Activated CD8-positive, alpha-beta T cell treated with anti-CD3 and anti-CD28 coated beads, Interleukin-2, amount 10 ng/mL, durations not matched to agents 7 days and 5 days (primary cell): ENCODE measurements around the gene RASSF6. TPM values are rescaled to one million over a fixed set of nuclear protein-coding genes. Genes with fewer than 3 reads are reported as not detected.
"Not testable (repeated sequence)": the region's sequence is repeated elsewhere in the genome, so short reads cannot be mapped to it uniquely, and the experiment has no call there.

ENCODE experiments used
- ATAC-seq: fragments of 150-1000 bp; cut with Tn5 transposase; one replicate; pipeline ENCODE4 v1.10.0; 2021; ENCODE audit warnings: moderate library complexity
- CTCF ChIA-PET: fragments of 350-600 bp; sonication (Branson Sonifier 250); formaldehyde crosslinking; loops from one replicate; lab custom pipeline; 2021; ENCODE audit warnings: antibody characterized with exemption; lab: Charles Lee
- POLR2A ChIA-PET: fragments of 350-600 bp; sonication (Branson Sonifier 250); formaldehyde crosslinking; loops from one replicate; lab custom pipeline; 2021; ENCODE audit warnings: antibody characterized with exemption; lab: Charles Lee
- DNase-seq: peaks from one replicate; pipeline ENCODE4 v3.0.0-alpha.2; 2020
- H3K27ac Mint-ChIP-seq: one replicate; pipeline ENCODE4 v1.8.0; 2021; ENCODE audit warnings: mild to moderate bottlenecking, mixed read lengths
- H3K27me3 Mint-ChIP-seq: one replicate; pipeline ENCODE4 v1.8.0; 2021; ENCODE audit warnings: low read depth, mixed read lengths
- H3K36me3 Mint-ChIP-seq: one replicate; pipeline ENCODE4 v1.8.0; 2021; ENCODE audit warnings: low read depth, mixed read lengths
- H3K4me1 Mint-ChIP-seq: one replicate; pipeline ENCODE4 v1.8.0; 2021; ENCODE audit warnings: low read depth, mixed read lengths
- H3K4me3 Mint-ChIP-seq: one replicate; pipeline ENCODE4 v1.8.0; 2021; ENCODE audit warnings: mild to moderate bottlenecking, mixed read lengths
- H3K9me3 Mint-ChIP-seq: one replicate; pipeline ENCODE4 v1.8.0; 2022; ENCODE audit warnings: mixed read lengths; ENCODE audit not compliant: insufficient read depth
- total RNA-seq, 2 experiments: library from RNA; stranded (reverse); gene quantifications; one replicate each; pipeline ENCODE4 v1.2.3, GENCODE V29; 2021

RASSF6 gene
- total RNA-seq, 2 experiments from 2014 or later, result not detected

DNA sequence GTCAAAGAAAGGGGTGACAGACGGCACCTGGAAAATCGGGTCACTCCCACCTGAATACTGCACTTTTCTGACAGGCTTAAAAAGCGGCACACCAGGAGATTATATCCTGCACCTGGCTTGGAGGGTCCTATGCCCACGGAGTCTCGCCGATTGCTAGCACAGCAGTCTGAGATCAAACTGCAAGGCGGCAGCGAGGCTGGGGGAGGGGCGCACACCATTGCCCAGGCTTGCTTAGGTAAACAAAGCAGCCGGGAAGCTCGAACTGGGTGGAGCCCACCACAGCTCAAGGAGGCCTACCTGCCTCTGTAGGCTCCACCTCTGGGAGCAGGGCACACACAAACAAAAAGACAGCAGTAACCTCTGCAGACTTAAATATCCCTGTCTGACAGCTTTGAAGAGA, 69.4 kb downstream of the RASSF6 start:
- ATAC-seq, CTCF ChIA-PET, H3K27ac Mint-ChIP-seq, H3K27me3 Mint-ChIP-seq, H3K36me3 Mint-ChIP-seq, H3K9me3 Mint-ChIP-seq, H3K4me3 Mint-ChIP-seq, DNase-seq, POLR2A ChIA-PET, H3K4me1 Mint-ChIP-seq: not testable (repeated sequence)

GRCh38 chr4:73544620-73545019, 75.6 kb downstream of the RASSF6 start:
- ATAC-seq, result no peak
- Mint-ChIP-seq H3K4me3 (no peak overlapping the region), H3K27ac (no peak overlapping the region), H3K36me3 (no peaks in the 10 kb centered on the region), H3K9me3 (no peaks in the 10 kb centered on the region), H3K27me3 (no peaks in the 10 kb centered on the region), H3K4me1 (no peaks in the 10 kb centered on the region)
- ChIA-PET CTCF (no interaction called here), POLR2A (no interaction called here)
- no peak for DNase-seq

DNA sequence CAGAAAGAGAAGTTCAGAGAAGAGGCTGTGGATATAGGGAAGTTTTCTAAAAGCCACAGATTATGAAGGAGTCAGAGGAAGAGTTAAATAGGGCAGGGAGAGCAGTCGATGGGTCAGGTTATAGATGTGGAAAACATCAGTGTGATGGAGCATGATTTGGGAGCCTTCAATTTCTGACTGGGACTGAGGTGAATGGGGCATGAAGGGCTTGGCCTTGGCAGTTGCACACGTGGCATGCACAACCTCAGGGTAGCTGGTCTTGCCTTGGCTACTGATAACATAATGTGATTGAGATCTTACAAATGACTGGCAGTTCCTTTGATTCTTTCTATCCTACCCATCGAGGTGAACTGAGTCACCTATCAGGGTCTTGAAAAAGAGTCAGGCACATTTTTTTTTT, 79.0 kb downstream of the RASSF6 start:
- H3K27ac Mint-ChIP-seq, result no peak overlapping the region
- ChIA-PET CTCF (no interaction called here), POLR2A (no interaction called here)
- ATAC-seq (no peak), DNase-seq (no peak)
- H3K36me3 Mint-ChIP-seq, result no peaks in the 10 kb centered on the region
- H3K4me1 Mint-ChIP-seq, result no peaks in the 10 kb centered on the region
- H3K9me3 Mint-ChIP-seq, result no peaks in the 10 kb centered on the region
- H3K4me3 Mint-ChIP-seq, result no peak overlapping the region
- H3K27me3 Mint-ChIP-seq, result no peaks in the 10 kb centered on the region

GRCh38 chr4:73540826-73541225, 79.4 kb downstream of the RASSF6 start:
- no peak for ATAC-seq
- DNase-seq, result no peak
- CTCF ChIA-PET, result no interaction called here
- Mint-ChIP-seq H3K4me3 (no peak overlapping the region), H3K36me3 (no peaks in the 10 kb centered on the region), H3K4me1 (no peaks in the 10 kb centered on the region), H3K27ac (no peak overlapping the region), H3K27me3 (no peaks in the 10 kb centered on the region), H3K9me3 (no peaks in the 10 kb centered on the region)
- POLR2A ChIA-PET, result no interaction called here

- no peak overlapping the region for H3K27ac Mint-ChIP-seq
- ChIA-PET POLR2A (no interaction called here), CTCF (no interaction called here)
Observed at GRCh38 chr4:73539386-73539785, 80.8 kb downstream of the RASSF6 start.

GRCh38 chr4:73538162-73538561, 82.1 kb downstream of the RASSF6 start:
- Mint-ChIP-seq H3K4me1 (no peaks in the 10 kb centered on the region), H3K9me3 (no peaks in the 10 kb centered on the region), H3K36me3 (no peaks in the 10 kb centered on the region), H3K4me3 (no peak overlapping the region), H3K27me3 (no peaks in the 10 kb centered on the region), H3K27ac (no peak overlapping the region)
- ATAC-seq (no peak), DNase-seq (no peak)
- CTCF ChIA-PET, result no interaction called here
- POLR2A ChIA-PET, result no interaction called here

More at GRCh38 chr4:73539386-73539785, 80.8 kb downstream of the RASSF6 start:
- ATAC-seq (no peak), DNase-seq (no peak)
- no peaks in the 10 kb centered on the region for H3K9me3 Mint-ChIP-seq
- H3K27me3 Mint-ChIP-seq, result no peaks in the 10 kb centered on the region
- no peak overlapping the region for H3K4me3 Mint-ChIP-seq
- no peaks in the 10 kb centered on the region for H3K4me1 Mint-ChIP-seq
- no peaks in the 10 kb centered on the region for H3K36me3 Mint-ChIP-seq

DNA sequence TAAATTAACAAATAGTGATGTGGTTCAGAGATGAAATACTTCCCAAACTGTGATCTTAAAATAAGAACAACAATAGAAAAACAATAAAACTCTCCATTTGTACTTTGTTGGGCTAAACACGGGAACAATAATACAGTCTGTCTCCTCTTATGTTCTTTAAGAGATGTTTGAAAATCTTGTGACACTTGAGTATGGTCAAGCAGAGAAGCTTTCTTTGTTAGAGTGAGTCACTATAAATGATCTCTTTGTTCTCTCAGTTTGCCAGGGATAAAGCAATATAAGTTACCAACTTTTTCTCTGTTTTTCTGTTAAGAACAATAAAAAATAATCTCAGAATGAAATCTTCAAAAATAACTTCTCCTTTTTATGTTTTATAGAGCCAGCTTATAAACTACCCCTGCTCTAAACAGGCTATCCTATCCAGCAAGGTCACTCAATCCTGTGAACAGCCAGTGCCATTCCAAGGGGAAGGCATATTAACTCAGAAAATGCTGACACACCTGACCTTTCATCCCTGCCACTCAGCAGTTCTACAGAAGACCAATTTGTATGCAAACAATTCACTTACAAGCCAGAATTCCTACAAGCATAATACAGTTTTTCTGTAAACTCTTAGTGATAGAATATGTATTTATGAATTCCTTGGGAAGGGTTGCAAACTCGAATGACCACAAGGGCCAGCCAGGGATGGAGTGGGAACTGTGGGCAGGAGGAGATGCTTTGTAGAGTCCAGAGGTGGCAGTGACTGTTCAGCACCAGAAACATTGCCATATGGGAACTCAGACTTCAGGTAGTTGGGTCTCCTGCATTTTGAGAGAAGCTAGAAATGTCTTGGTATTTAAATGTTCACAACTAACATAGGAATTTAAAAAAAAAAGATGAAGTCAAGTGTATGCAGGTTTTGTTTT, 86.5 kb downstream of the RASSF6 start:
- Mint-ChIP-seq H3K9me3 (no peaks in the 10 kb centered on the region), H3K4me3 (no peak overlapping the region), H3K4me1 (no peaks in the 10 kb centered on the region), H3K27me3 (no peaks in the 10 kb centered on the region), H3K36me3 (no peaks in the 10 kb centered on the region), H3K27ac (no peak overlapping the region)
- ChIA-PET POLR2A (no interaction called here), CTCF (no interaction called here)
- ATAC-seq, result no peak
- no peak for DNase-seq

GRCh38 chr4:73528171-73528570, 92.1 kb downstream of the RASSF6 start:
- H3K4me3 Mint-ChIP-seq, result no peak overlapping the region
- H3K4me1 Mint-ChIP-seq, result no peaks in the 10 kb centered on the region
- POLR2A ChIA-PET, result no interaction called here
- DNase-seq (no peak), ATAC-seq (no peak)
- H3K27me3 Mint-ChIP-seq, result no peaks in the 10 kb centered on the region
- H3K27ac Mint-ChIP-seq, result no peak overlapping the region
- H3K36me3 Mint-ChIP-seq, result no peaks in the 10 kb centered on the region
- no peaks in the 10 kb centered on the region for H3K9me3 Mint-ChIP-seq
- CTCF ChIA-PET, result no interaction called here

GRCh38 chr4:73527196-73527595, 93.0 kb downstream of the RASSF6 start:
- Mint-ChIP-seq H3K4me1 (no peaks in the 10 kb centered on the region), H3K36me3 (no peaks in the 10 kb centered on the region), H3K4me3 (no peak overlapping the region), H3K27me3 (no peaks in the 10 kb centered on the region), H3K9me3 (no peaks in the 10 kb centered on the region), H3K27ac (no peak overlapping the region)
- no peak for DNase-seq
- ChIA-PET CTCF (no interaction called here), POLR2A (no interaction called here)
- ATAC-seq, result no peak

DNA sequence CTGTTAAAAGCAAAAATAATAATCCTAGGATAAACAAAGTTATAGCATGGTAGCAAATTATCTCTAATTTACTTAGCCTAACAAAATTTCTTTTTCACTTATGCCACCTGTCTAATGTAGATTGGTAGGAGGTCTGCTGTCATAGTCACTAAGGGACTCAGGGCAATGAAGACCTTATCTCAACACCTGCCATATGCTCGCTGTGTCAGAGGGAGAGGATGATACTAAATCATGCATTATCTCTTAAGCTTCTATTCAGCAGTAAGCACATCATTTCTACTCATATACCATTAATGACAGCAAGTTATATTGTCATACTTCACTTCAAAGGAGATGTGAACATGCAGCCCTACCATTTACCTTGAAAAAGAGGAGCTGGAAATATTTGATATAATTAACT, 94.6 kb downstream of the RASSF6 start:
- H3K27ac Mint-ChIP-seq, result no peak overlapping the region
- no peaks in the 10 kb centered on the region for H3K4me1 Mint-ChIP-seq
- H3K4me3 Mint-ChIP-seq, result no peak overlapping the region
- H3K9me3 Mint-ChIP-seq, result no peaks in the 10 kb centered on the region
- no peaks in the 10 kb centered on the region for H3K36me3 Mint-ChIP-seq
- DNase-seq (no peak), ATAC-seq (no peak)
- ChIA-PET POLR2A (no interaction called here), CTCF (no interaction called here)
- H3K27me3 Mint-ChIP-seq, result no peaks in the 10 kb centered on the region

DNA sequence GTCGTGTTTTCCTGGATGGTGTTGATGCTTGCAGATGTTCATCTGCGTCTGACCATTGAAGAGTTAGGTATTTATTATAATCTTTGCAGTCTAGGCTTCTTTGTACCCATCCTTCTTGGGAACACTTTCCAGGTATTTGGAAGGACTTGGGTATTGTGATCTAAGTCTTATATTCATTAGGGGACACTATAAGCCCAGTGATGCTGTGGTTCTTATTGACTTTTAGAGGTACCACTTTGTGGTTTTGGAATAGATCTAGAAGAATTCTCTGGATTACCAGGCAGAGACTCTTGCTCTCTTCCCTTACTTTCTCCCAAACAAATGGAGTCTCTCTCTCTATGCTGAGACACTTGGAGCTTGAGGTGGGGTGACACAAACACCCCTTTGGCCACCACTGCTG, 97.1 kb downstream of the RASSF6 start:
- no peaks in the 10 kb centered on the region for H3K9me3 Mint-ChIP-seq
- ChIA-PET CTCF (no interaction called here), POLR2A (no interaction called here)
- no peaks in the 10 kb centered on the region for H3K4me1 Mint-ChIP-seq
- no peaks in the 10 kb centered on the region for H3K27me3 Mint-ChIP-seq
- no peak for DNase-seq
- H3K27ac Mint-ChIP-seq, result no peak overlapping the region
- ATAC-seq, result no peak
- no peaks in the 10 kb centered on the region for H3K36me3 Mint-ChIP-seq
- H3K4me3 Mint-ChIP-seq, result no peak overlapping the region
